Activated CD8-positive, alpha-beta memory T cell treated with anti-CD3 and anti-CD28 coated beads, Interleukin-2, amount 50 U/mL, for 24 hours (primary cell): ENCODE results near the gene ATP8B2.

ENCODE experiments used
- DNase-seq: peaks from one replicate; pipeline ENCODE4 v3.0.0-alpha.2; 2020; ENCODE audit errors: extremely low read depth

Gene ATP8B2

GRCh38 chr1:154398678-154399077 lies 73.4 kb downstream of the ATP8B2 start:
- no peak for DNase-seq

- no peak for DNase-seq
Measured at GRCh38 chr1:154400381-154400801, 75.1 kb downstream of the ATP8B2 start.
